HepG2 (cell line): ENCODE measurements around the gene BTN1A1. TPM values are rescaled to one million over a fixed set of nuclear protein-coding genes. Genes with fewer than 3 reads are reported as not detected.

Experiments used
- CAMTA2 ChIP-seq: sonication (generic); formaldehyde crosslinking; IDR thresholded peaks from 2 replicates; pipeline ENCODE4 v1.4.0; 2020; ENCODE audit warnings: mild to moderate bottlenecking, missing genetic modification reagents, borderline replicate concordance
- GABPB1 ChIP-seq: IDR thresholded peaks from 2 replicates; pipeline ENCODE4 v1.6.1; 2016; ENCODE audit warnings: mild to moderate bottlenecking, missing genetic modification reagents, moderate library complexity, missing compliant biosample characterization
- PAX8 ChIP-seq: sonication (generic); formaldehyde crosslinking; IDR thresholded peaks from 2 replicates; pipeline ENCODE4 v1.8.0; 2022; ENCODE audit warnings: mild to moderate bottlenecking, missing genetic modification reagents, borderline replicate concordance
- PHF21A ChIP-seq: sonication (generic); formaldehyde crosslinking; IDR thresholded peaks from 2 replicates; pipeline ENCODE4 v1.5.0; 2020; ENCODE audit warnings: mild to moderate bottlenecking, missing genetic modification reagents
- TBP ChIP-seq: sonication (generic); formaldehyde crosslinking; IDR thresholded peaks from 2 replicates; pipeline ENCODE4 v1.5.0; 2020; ENCODE audit warnings: missing genetic modification reagents
- ZBTB7A ChIP-seq: sonication (generic); formaldehyde crosslinking; IDR thresholded peaks from 2 replicates; pipeline ENCODE4 v1.8.0; 2022; ENCODE audit warnings: mild to moderate bottlenecking, missing genetic modification reagents
- ZFP36L2 ChIP-seq: sonication (generic); formaldehyde crosslinking; IDR thresholded peaks from 2 replicates; pipeline ENCODE4 v1.4.0; 2020; ENCODE audit warnings: missing genetic modification reagents
- ZMAT3 ChIP-seq: sonication (generic); formaldehyde crosslinking; conservative IDR thresholded peaks from 2 replicates; pipeline ENCODE4 v1.7.0; 2021; ENCODE audit warnings: missing genetic modification reagents
- ZNF557 ChIP-seq: sonication (generic); formaldehyde crosslinking; IDR thresholded peaks from 2 replicates; pipeline ENCODE4 v1.4.0; 2020; ENCODE audit warnings: missing genetic modification reagents
- ZNF713 ChIP-seq: sonication (generic); formaldehyde crosslinking; IDR thresholded peaks from 2 replicates; pipeline ENCODE4 v1.4.0; 2020; ENCODE audit warnings: mild to moderate bottlenecking, missing genetic modification reagents
- ZNF75D ChIP-seq: sonication (generic); formaldehyde crosslinking; IDR thresholded peaks from 2 replicates; pipeline ENCODE4 v1.8.1; 2023; ENCODE audit warnings: missing genetic modification reagents, mild to moderate bottlenecking, borderline replicate concordance
- polyA plus RNA-seq, 8 experiments: library from polyadenylated mRNA; depleted of rRNA in 3 of 8; stranded (reverse) in 7 of 8; unstranded in 1 of 8; fragments of >200 nt; fragmentation: Illumina TruSeq in 4 of 8; extraction: Trizol in 4 of 8; gene quantifications; 2 replicates each; pipeline versions ENCODE4 v1.2.1 to v1.2.3, GENCODE V29; 2011 to 2016; ENCODE audit warnings: low read depth in 4 of 8, missing spikeins in 1 of 8, mixed read lengths in 1 of 8; ENCODE audit not compliant: insufficient read depth in 1 of 8
- total RNA-seq, 5 experiments: library from RNA; depleted of rRNA; stranded (reverse); fragments of >200 nt; fragmentation: Illumina TruSeq; extraction: Trizol; gene quantifications; 2 replicates each; pipeline ENCODE4 v1.2.3, GENCODE V29; 2016; ENCODE audit warnings: low read depth in 1 of 5
- TF ChIP-seq, protein P1 (sequence below): sonication (generic); formaldehyde crosslinking; IDR thresholded peaks from 2 replicates; pipeline ENCODE4 v1.8.0; 2022; ENCODE audit warnings: mild to moderate bottlenecking, missing genetic modification reagents, moderate library complexity
- TF ChIP-seq, protein P2 (sequence below): sonication (generic); formaldehyde crosslinking; IDR thresholded peaks from 2 replicates; pipeline ENCODE4 v1.4.0; 2020; ENCODE audit warnings: missing genetic modification reagents
- TF ChIP-seq, protein P3 (sequence below): IDR thresholded peaks from 2 replicates; pipeline ENCODE4 v1.6.1; 2016
- TF ChIP-seq, protein P4 (sequence below): sonication (generic); formaldehyde crosslinking; IDR thresholded peaks from 2 replicates; pipeline ENCODE4 v1.5.0; 2020; ENCODE audit warnings: missing genetic modification reagents
- TF ChIP-seq, protein P5 (sequence below): IDR thresholded peaks from 2 replicates; pipeline ENCODE4 v1.6.1; 2018; ENCODE audit warnings: missing genetic modification reagents
- TF ChIP-seq, protein P6 (sequence below): sonication (generic); formaldehyde crosslinking; IDR thresholded peaks from 2 replicates; pipeline ENCODE4 v1.5.1; 2020; ENCODE audit warnings: missing genetic modification reagents, mild to moderate bottlenecking, borderline replicate concordance
- TF ChIP-seq, protein P7 (sequence below): sonication (generic); formaldehyde crosslinking; IDR thresholded peaks from 2 replicates; pipeline ENCODE4 v1.4.0; 2020; ENCODE audit warnings: missing genetic modification reagents
- TF ChIP-seq, protein P8 (sequence below): sonication (generic); formaldehyde crosslinking; IDR thresholded peaks from 2 replicates; pipeline ENCODE4 v1.5.1; 2020; ENCODE audit warnings: missing genetic modification reagents, mild to moderate bottlenecking, borderline replicate concordance

BTN1A1 gene
- total and polyA plus RNA-seq, 2 of the 13 experiments (the other 11 are each of a cell fraction or from before 2014, with no cell fraction given): 0.04 TPM; not detected in 1

DNA sequence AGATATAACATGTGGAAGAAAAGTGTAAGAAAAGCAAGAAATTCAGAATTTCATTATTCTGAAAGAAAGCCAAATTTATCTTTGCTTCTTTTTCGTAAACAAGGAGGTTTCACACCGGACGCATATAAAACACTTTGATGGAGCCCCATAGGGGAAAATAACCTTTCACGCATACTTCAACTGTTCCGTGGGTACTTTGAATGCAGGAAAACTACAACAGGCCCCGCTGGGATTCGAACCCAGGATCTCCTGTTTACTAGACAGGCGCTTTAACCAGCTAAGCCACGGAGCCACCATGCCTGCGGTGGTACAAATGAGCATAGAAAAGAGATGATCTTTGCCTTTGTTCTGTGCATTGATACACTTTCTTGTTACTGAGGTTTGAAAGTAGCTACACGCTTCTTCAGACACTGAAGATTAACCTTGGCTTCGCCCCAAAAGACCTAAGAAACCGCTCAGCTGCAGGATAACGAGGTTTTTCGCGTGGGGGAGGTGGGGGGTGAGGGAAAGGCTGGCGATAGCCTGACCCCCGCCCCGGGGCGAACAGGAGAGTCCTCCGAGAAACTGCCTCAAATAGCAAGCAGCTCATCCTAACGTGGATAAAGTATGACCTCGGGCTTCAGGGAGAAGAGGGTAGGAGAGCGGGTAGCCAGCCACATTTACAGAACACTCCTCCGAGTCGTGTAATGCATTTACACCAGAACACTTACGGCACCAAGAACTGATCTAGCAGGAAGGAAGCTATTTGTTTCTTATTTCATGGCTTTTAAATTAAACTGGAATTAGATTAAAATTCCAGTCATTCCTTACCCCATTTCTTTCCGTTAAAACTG is 32.8 kb downstream of the BTN1A1 start (continued):
- TF ChIP-seq ZNF557 (CRISPR knock-in tag): peak; percentile 62; the same call in 1 of the 2 replicates
- no peak for TF ChIP-seq ZBTB7A (CRISPR knock-in tag)
- TF ChIP-seq TBP (CRISPR knock-in tag): no peak
- TF ChIP-seq, protein P1, sequence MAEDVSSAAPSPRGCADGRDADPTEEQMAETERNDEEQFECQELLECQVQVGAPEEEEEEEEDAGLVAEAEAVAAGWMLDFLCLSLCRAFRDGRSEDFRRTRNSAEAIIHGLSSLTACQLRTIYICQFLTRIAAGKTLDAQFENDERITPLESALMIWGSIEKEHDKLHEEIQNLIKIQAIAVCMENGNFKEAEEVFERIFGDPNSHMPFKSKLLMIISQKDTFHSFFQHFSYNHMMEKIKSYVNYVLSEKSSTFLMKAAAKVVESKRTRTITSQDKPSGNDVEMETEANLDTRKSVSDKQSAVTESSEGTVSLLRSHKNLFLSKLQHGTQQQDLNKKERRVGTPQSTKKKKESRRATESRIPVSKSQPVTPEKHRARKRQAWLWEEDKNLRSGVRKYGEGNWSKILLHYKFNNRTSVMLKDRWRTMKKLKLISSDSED (CRISPR knock-in tag): no peak
- TF ChIP-seq PAX8 (CRISPR knock-in tag): no peak
- TF ChIP-seq, protein P2, sequence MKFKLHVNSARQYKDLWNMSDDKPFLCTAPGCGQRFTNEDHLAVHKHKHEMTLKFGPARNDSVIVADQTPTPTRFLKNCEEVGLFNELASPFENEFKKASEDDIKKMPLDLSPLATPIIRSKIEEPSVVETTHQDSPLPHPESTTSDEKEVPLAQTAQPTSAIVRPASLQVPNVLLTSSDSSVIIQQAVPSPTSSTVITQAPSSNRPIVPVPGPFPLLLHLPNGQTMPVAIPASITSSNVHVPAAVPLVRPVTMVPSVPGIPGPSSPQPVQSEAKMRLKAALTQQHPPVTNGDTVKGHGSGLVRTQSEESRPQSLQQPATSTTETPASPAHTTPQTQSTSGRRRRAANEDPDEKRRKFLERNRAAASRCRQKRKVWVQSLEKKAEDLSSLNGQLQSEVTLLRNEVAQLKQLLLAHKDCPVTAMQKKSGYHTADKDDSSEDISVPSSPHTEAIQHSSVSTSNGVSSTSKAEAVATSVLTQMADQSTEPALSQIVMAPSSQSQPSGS: peak; percentile 81
- TF ChIP-seq ZNF75D: no peak
- TF ChIP-seq, protein P3, sequence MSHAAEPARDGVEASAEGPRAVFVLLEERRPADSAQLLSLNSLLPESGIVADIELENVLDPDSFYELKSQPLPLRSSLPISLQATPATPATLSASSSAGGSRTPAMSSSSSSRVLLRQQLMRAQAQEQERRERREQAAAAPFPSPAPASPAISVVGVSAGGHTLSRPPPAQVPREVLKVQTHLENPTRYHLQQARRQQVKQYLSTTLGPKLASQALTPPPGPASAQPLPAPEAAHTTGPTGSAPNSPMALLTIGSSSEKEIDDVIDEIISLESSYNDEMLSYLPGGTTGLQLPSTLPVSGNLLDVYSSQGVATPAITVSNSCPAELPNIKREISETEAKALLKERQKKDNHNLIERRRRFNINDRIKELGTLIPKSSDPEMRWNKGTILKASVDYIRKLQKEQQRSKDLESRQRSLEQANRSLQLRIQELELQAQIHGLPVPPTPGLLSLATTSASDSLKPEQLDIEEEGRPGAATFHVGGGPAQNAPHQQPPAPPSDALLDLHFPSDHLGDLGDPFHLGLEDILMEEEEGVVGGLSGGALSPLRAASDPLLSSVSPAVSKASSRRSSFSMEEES (CRISPR knock-in tag): no peak; the same call in 1 of the 2 replicates
- TF ChIP-seq, protein P4, sequence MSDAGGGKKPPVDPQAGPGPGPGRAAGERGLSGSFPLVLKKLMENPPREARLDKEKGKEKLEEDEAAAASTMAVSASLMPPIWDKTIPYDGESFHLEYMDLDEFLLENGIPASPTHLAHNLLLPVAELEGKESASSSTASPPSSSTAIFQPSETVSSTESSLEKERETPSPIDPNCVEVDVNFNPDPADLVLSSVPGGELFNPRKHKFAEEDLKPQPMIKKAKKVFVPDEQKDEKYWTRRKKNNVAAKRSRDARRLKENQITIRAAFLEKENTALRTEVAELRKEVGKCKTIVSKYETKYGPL (CRISPR knock-in tag): no peak
- TF ChIP-seq, protein P5, sequence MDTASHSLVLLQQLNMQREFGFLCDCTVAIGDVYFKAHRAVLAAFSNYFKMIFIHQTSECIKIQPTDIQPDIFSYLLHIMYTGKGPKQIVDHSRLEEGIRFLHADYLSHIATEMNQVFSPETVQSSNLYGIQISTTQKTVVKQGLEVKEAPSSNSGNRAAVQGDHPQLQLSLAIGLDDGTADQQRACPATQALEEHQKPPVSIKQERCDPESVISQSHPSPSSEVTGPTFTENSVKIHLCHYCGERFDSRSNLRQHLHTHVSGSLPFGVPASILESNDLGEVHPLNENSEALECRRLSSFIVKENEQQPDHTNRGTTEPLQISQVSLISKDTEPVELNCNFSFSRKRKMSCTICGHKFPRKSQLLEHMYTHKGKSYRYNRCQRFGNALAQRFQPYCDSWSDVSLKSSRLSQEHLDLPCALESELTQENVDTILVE (CRISPR knock-in tag): peak; percentile 90
- TF ChIP-seq, protein P6, sequence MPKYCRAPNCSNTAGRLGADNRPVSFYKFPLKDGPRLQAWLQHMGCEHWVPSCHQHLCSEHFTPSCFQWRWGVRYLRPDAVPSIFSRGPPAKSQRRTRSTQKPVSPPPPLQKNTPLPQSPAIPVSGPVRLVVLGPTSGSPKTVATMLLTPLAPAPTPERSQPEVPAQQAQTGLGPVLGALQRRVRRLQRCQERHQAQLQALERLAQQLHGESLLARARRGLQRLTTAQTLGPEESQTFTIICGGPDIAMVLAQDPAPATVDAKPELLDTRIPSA: no peak
- TF ChIP-seq, protein P7, sequence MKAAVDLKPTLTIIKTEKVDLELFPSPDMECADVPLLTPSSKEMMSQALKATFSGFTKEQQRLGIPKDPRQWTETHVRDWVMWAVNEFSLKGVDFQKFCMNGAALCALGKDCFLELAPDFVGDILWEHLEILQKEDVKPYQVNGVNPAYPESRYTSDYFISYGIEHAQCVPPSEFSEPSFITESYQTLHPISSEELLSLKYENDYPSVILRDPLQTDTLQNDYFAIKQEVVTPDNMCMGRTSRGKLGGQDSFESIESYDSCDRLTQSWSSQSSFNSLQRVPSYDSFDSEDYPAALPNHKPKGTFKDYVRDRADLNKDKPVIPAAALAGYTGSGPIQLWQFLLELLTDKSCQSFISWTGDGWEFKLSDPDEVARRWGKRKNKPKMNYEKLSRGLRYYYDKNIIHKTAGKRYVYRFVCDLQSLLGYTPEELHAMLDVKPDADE (CRISPR knock-in tag): no peak
- TF ChIP-seq, protein P8, sequence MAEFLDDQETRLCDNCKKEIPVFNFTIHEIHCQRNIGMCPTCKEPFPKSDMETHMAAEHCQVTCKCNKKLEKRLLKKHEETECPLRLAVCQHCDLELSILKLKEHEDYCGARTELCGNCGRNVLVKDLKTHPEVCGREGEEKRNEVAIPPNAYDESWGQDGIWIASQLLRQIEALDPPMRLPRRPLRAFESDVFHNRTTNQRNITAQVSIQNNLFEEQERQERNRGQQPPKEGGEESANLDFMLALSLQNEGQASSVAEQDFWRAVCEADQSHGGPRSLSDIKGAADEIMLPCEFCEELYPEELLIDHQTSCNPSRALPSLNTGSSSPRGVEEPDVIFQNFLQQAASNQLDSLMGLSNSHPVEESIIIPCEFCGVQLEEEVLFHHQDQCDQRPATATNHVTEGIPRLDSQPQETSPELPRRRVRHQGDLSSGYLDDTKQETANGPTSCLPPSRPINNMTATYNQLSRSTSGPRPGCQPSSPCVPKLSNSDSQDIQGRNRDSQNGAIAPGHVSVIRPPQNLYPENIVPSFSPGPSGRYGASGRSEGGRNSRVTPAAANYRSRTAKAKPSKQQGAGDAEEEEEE (CRISPR knock-in tag): no peak
- no peak for TF ChIP-seq ZNF713
- no peak for TF ChIP-seq CAMTA2
- TF ChIP-seq GABPB1 (CRISPR knock-in tag): peak; percentile 39; the same call in 1 of the 2 replicates
- TF ChIP-seq PHF21A (CRISPR knock-in tag): peak; percentile 53
- TF ChIP-seq ZMAT3: 0 out of 2 replicates have a peak, but pooled peaks have one; percentile 38
- TF ChIP-seq ZFP36L2 (CRISPR knock-in tag): no peak
